Measurements from ENCODE around the gene PIWIL1.

Gene PIWIL1

GRCh38 chr12:130375296-130376287 is 37.9 kb downstream of the PIWIL1 start:
- TF ChIP-seq POLR2AphosphoS5 (IDR thresholded peaks at IDR 0.05; ENCODE audit: low read depth, low read length) (no peak), TAF1 (IDR thresholded peaks at IDR 0.05; ENCODE audit: borderline replicate concordance, low read depth, low read length) (no peak), POLR2A (IDR thresholded peaks at IDR 0.05; ENCODE audit: low read depth, low read length) (no peak)
- DNase-seq (ENCODE audit: insufficient read length), result no peak
- no peak for FAIRE-seq

GRCh38 chr12:130382818-130383217 is 45.1 kb downstream of the PIWIL1 start:
- FAIRE-seq (no peak), DNase-seq (ENCODE audit: insufficient read length) (no peak)
- TF ChIP-seq POLR2AphosphoS5 (IDR thresholded peaks at IDR 0.05; ENCODE audit: low read depth, low read length) (no peak), TAF1 (IDR thresholded peaks at IDR 0.05; ENCODE audit: borderline replicate concordance, low read depth, low read length) (no peak), POLR2A (IDR thresholded peaks at IDR 0.05; ENCODE audit: low read depth, low read length) (no peak)

- FAIRE-seq (no peak), DNase-seq (ENCODE audit: insufficient read length) (no peak)
- TF ChIP-seq POLR2AphosphoS5 (IDR thresholded peaks at IDR 0.05; ENCODE audit: low read depth, low read length) (no peak), TAF1 (IDR thresholded peaks at IDR 0.05; ENCODE audit: borderline replicate concordance, low read depth, low read length) (no peak), POLR2A (IDR thresholded peaks at IDR 0.05; ENCODE audit: low read depth, low read length) (no peak)
These were observed 46.5 kb downstream of the PIWIL1 start for GRCh38 chr12:130384234-130384633.

- FAIRE-seq, result no peak
- TF ChIP-seq POLR2AphosphoS5 (IDR thresholded peaks at IDR 0.05; ENCODE audit: low read depth, low read length) (no peak), POLR2A (IDR thresholded peaks at IDR 0.05; ENCODE audit: low read depth, low read length) (no peak), TAF1 (IDR thresholded peaks at IDR 0.05; ENCODE audit: borderline replicate concordance, low read depth, low read length) (no peak)
- no peak for DNase-seq (ENCODE audit: insufficient read length)
These were observed 47.5 kb downstream of the PIWIL1 start for GRCh38 chr12:130385193-130385592.

- no peak for TF ChIP-seq POLR2A (IDR thresholded peaks at IDR 0.05; ENCODE audit: low read depth, low read length)
- TF ChIP-seq POLR2AphosphoS5 (IDR thresholded peaks at IDR 0.05; ENCODE audit: low read depth, low read length), result no peak
- TF ChIP-seq TAF1 (IDR thresholded peaks at IDR 0.05; ENCODE audit: borderline replicate concordance, low read depth, low read length), result no peak
- no peak for DNase-seq (ENCODE audit: insufficient read length)
- FAIRE-seq, result no peak
These were observed 53.5 kb downstream of the PIWIL1 start for GRCh38 chr12:130391186-130391585.

GRCh38 chr12:130394906-130395305 is 57.2 kb downstream of the PIWIL1 start:
- DNase-seq (ENCODE audit: insufficient read length) (no peak), FAIRE-seq (no peak)
- no peak for TF ChIP-seq POLR2A (IDR thresholded peaks at IDR 0.05; ENCODE audit: low read depth, low read length)
- no peak for TF ChIP-seq TAF1 (IDR thresholded peaks at IDR 0.05; ENCODE audit: borderline replicate concordance, low read depth, low read length)
- no peak for TF ChIP-seq POLR2AphosphoS5 (IDR thresholded peaks at IDR 0.05; ENCODE audit: low read depth, low read length)

GRCh38 chr12:130396667-130397066 is 59.0 kb downstream of the PIWIL1 start:
- no peak for TF ChIP-seq POLR2AphosphoS5 (IDR thresholded peaks at IDR 0.05; ENCODE audit: low read depth, low read length)
- TF ChIP-seq TAF1 (IDR thresholded peaks at IDR 0.05; ENCODE audit: borderline replicate concordance, low read depth, low read length), result no peak
- TF ChIP-seq POLR2A (IDR thresholded peaks at IDR 0.05; ENCODE audit: low read depth, low read length), result no peak
- DNase-seq (ENCODE audit: insufficient read length), result no peak
- FAIRE-seq, result no peak

GRCh38 chr12:130398100-130398848 is 60.6 kb downstream of the PIWIL1 start:
- DNase-seq (ENCODE audit: insufficient read length) (no peak), FAIRE-seq (no peak)
- no peak for TF ChIP-seq TAF1 (IDR thresholded peaks at IDR 0.05; ENCODE audit: borderline replicate concordance, low read depth, low read length)
- no peak for TF ChIP-seq POLR2AphosphoS5 (IDR thresholded peaks at IDR 0.05; ENCODE audit: low read depth, low read length)
- no peak for TF ChIP-seq POLR2A (IDR thresholded peaks at IDR 0.05; ENCODE audit: low read depth, low read length)

- FAIRE-seq (no peak), DNase-seq (ENCODE audit: insufficient read length) (no peak)
- TF ChIP-seq POLR2A (IDR thresholded peaks at IDR 0.05; ENCODE audit: low read depth, low read length) (no peak), POLR2AphosphoS5 (IDR thresholded peaks at IDR 0.05; ENCODE audit: low read depth, low read length) (no peak), TAF1 (IDR thresholded peaks at IDR 0.05; ENCODE audit: borderline replicate concordance, low read depth, low read length) (no peak)
These were observed 64.0 kb downstream of the PIWIL1 start for GRCh38 chr12:130401703-130402102.

GRCh38 chr12:130405332-130405731 is 67.6 kb downstream of the PIWIL1 start:
- TF ChIP-seq POLR2A (IDR thresholded peaks at IDR 0.05; ENCODE audit: low read depth, low read length) (no peak), POLR2AphosphoS5 (IDR thresholded peaks at IDR 0.05; ENCODE audit: low read depth, low read length) (no peak), TAF1 (IDR thresholded peaks at IDR 0.05; ENCODE audit: borderline replicate concordance, low read depth, low read length) (no peak)
- DNase-seq (ENCODE audit: insufficient read length), result no peak
- no peak for FAIRE-seq

- FAIRE-seq (no peak), DNase-seq (ENCODE audit: insufficient read length) (no peak)
- TF ChIP-seq POLR2A (IDR thresholded peaks at IDR 0.05; ENCODE audit: low read depth, low read length) (no peak), POLR2AphosphoS5 (IDR thresholded peaks at IDR 0.05; ENCODE audit: low read depth, low read length) (no peak), TAF1 (IDR thresholded peaks at IDR 0.05; ENCODE audit: borderline replicate concordance, low read depth, low read length) (no peak)
These were observed 74.7 kb downstream of the PIWIL1 start for GRCh38 chr12:130412384-130412783.
